IPS-11a (cell line): ENCODE measurements around the gene UTS2B.

Experiments used
- H3K4me3 ChIP-seq: one replicate; pipeline ENCODE4 v1.5.1; 2013; ENCODE audit warnings: low read depth, low read length, control low read depth

Gene UTS2B

GRCh38 chr3:191327526-191327925 lies 2.8 kb downstream of the UTS2B start:
- no peak overlapping the region for H3K4me3 ChIP-seq

- no peak overlapping the region for H3K4me3 ChIP-seq
Observed at GRCh38 chr3:191324936-191325335, 5.4 kb downstream of the UTS2B start.

- no peak overlapping the region for H3K4me3 ChIP-seq
Observed at GRCh38 chr3:191321019-191321767, 9.1 kb downstream of the UTS2B start.

GRCh38 chr3:191320316-191320715 lies 10.0 kb downstream of the UTS2B start:
- H3K4me3 ChIP-seq = no peak overlapping the region

- no peak overlapping the region for H3K4me3 ChIP-seq
Observed at GRCh38 chr3:191316876-191317603, 13.3 kb downstream of the UTS2B start.

- no peak overlapping the region for H3K4me3 ChIP-seq
Observed at GRCh38 chr3:191314109-191314728, 16.1 kb downstream of the UTS2B start.

GRCh38 chr3:191313296-191313695 lies 17.0 kb downstream of the UTS2B start:
- no peak overlapping the region for H3K4me3 ChIP-seq

- H3K4me3 ChIP-seq = no peak overlapping the region
Observed at GRCh38 chr3:191307341-191307740, 23.0 kb downstream of the UTS2B start.

- H3K4me3 ChIP-seq = no peak overlapping the region
Observed at GRCh38 chr3:191306428-191306827, 23.9 kb downstream of the UTS2B start.

- no peak overlapping the region for H3K4me3 ChIP-seq
Observed at GRCh38 chr3:191303596-191303995, 26.7 kb downstream of the UTS2B start.

GRCh38 chr3:191302451-191302850 lies 27.9 kb downstream of the UTS2B start:
- H3K4me3 ChIP-seq = no peak overlapping the region

GRCh38 chr3:191301782-191302411 lies 28.4 kb downstream of the UTS2B start:
- H3K4me3 ChIP-seq = no peak overlapping the region

- no peak overlapping the region for H3K4me3 ChIP-seq
Observed at GRCh38 chr3:191301017-191301416, 29.3 kb downstream of the UTS2B start.

GRCh38 chr3:191300422-191300821 lies 29.9 kb downstream of the UTS2B start:
- H3K4me3 ChIP-seq = no peak overlapping the region

GRCh38 chr3:191298846-191299245 lies 31.5 kb downstream of the UTS2B start:
- no peak overlapping the region for H3K4me3 ChIP-seq

GRCh38 chr3:191296041-191296541 lies 34.2 kb downstream of the UTS2B start:
- H3K4me3 ChIP-seq = no peak overlapping the region

- no peak overlapping the region for H3K4me3 ChIP-seq
Observed at GRCh38 chr3:191294291-191294690, 36.0 kb downstream of the UTS2B start.

- H3K4me3 ChIP-seq = no peak overlapping the region
Observed at GRCh38 chr3:191292243-191293015, 37.9 kb downstream of the UTS2B start.

- H3K4me3 ChIP-seq = no peak overlapping the region
Observed at GRCh38 chr3:191290311-191291025, 39.9 kb downstream of the UTS2B start.

GRCh38 chr3:191283400-191283799 lies 46.9 kb downstream of the UTS2B start:
- no peak overlapping the region for H3K4me3 ChIP-seq
